DND-41 (cell line): ENCODE data around the gene LDLR.

Source experiments
- ATAC-seq: fragments of 200-7000 bp; cut with Tn5 transposase; 3 replicates; pipeline ENCODE4 v1.9.1; 2021; ENCODE audit warnings: low read depth; ENCODE audit not compliant: insufficient read depth
- DNase-seq: peaks from one replicate; pipeline ENCODE4 v3.0.0-alpha.2; 2020
- H2AFZ ChIP-seq: 2 replicates; pipeline ENCODE4 v1.6.0; 2012; ENCODE audit warnings: low read depth, low read length
- H3K27ac ChIP-seq: 2 replicates; pipeline ENCODE4 v1.5.1; 2012; ENCODE audit warnings: low read length, inconsistent platforms
- H3K27me3 ChIP-seq: fragments of 200-600 bp; sonication (generic); 2 replicates; pipeline ENCODE4 v1.6.0; 2012; ENCODE audit warnings: low read length, mild to moderate bottlenecking, inconsistent platforms; ENCODE audit not compliant: insufficient read depth, poor library complexity
- H3K36me3 ChIP-seq: 2 replicates; pipeline ENCODE4 v1.5.1; 2012; ENCODE audit warnings: low read length, inconsistent platforms; ENCODE audit not compliant: insufficient read depth
- H3K4me1 ChIP-seq: 2 replicates; pipeline ENCODE4 v1.5.1; 2012; ENCODE audit warnings: mild to moderate bottlenecking, low read length; ENCODE audit not compliant: insufficient read depth
- H3K4me2 ChIP-seq: 2 replicates; pipeline ENCODE4 v1.6.0; 2012; ENCODE audit warnings: mild to moderate bottlenecking, moderate library complexity, low read length, inconsistent platforms; ENCODE audit not compliant: insufficient read depth
- H3K4me3 ChIP-seq, 2 experiments: fragments of 200-600 bp in 1 of 2; shearing (Covaris generic) in 1 of 2; 2 replicates each; pipeline ENCODE4 v1.5.1; 2012 to 2016; ENCODE audit warnings: inconsistent platforms in 2 of 2, low read length in 2 of 2, mild to moderate bottlenecking in 2 of 2, low read depth in 1 of 2, moderate library complexity in 1 of 2
- H3K79me2 ChIP-seq: 2 replicates; pipeline ENCODE4 v1.6.0; 2012; ENCODE audit warnings: low read length, inconsistent platforms; ENCODE audit not compliant: insufficient read depth
- H3K9ac ChIP-seq: 2 replicates; pipeline ENCODE4 v1.6.0; 2012; ENCODE audit warnings: low read depth, mild to moderate bottlenecking, inconsistent platforms, low read length, moderate library complexity
- H3K9me3 ChIP-seq: 2 replicates; pipeline ENCODE4 v1.5.1; 2012; ENCODE audit warnings: low read length, moderate library complexity, mild to moderate bottlenecking, inconsistent platforms; ENCODE audit not compliant: insufficient read depth, severe bottlenecking
- H4K20me1 ChIP-seq: 2 replicates; pipeline ENCODE4 v1.6.0; 2012; ENCODE audit warnings: low read length; ENCODE audit not compliant: insufficient read depth
- CTCF ChIP-seq: IDR thresholded peaks from 2 replicates; pipeline ENCODE4 v1.5.1; 2012; ENCODE audit warnings: borderline replicate concordance, low read length, moderate library complexity, mild to moderate bottlenecking; ENCODE audit not compliant: poor library complexity, severe bottlenecking; ENCODE audit errors: extremely low read depth
- EZH2 ChIP-seq: IDR thresholded peaks from 3 replicates; pipeline ENCODE4 v1.6.1; 2012; ENCODE audit warnings: borderline replicate concordance, low read depth, mild to moderate bottlenecking, moderate library complexity, low read length, inconsistent platforms; ENCODE audit not compliant: severe bottlenecking

Gene LDLR

GRCh38 chr19:11047866-11048265, 41.4 kb upstream of the LDLR start:
- Histone ChIP-seq H3K36me3 (peaks cover 80% of the 10 kb centered on the region), H3K27ac (no peak overlapping the region), H3K4me1 (no peaks in the 10 kb centered on the region), H3K79me2 (0 out of 2 replicates have a peak, but pooled peaks cover 3% of the 10 kb centered on the region), H4K20me1 (peaks cover 19% of the 10 kb centered on the region), H3K27me3 (no peaks in the 10 kb centered on the region), H2AFZ (no peak overlapping the region), H3K9me3 (no peaks in the 10 kb centered on the region), H3K9ac (no peak overlapping the region), H3K4me2 (no peak overlapping the region), H3K4me3 (no peak overlapping the region)
- TF ChIP-seq EZH2 (no peak), CTCF (no peak)
- ATAC-seq (no peak), DNase-seq (no peak)

GRCh38 chr19:11050323-11051114, 38.7 kb upstream of the LDLR start:
- peaks cover 83% of the 10 kb centered on the region for H3K36me3 ChIP-seq

GRCh38 chr19:11053817-11054195, 35.5 kb upstream of the LDLR start:
- no peaks in the 10 kb centered on the region for H3K4me1 ChIP-seq
- no peak for ATAC-seq
- no peak overlapping the region for H3K9ac ChIP-seq
- no peak overlapping the region for H3K27ac ChIP-seq
- no peak for DNase-seq
- no peak overlapping the region for H3K4me2 ChIP-seq
- peaks cover 86% of the 10 kb centered on the region for H3K36me3 ChIP-seq
- H2AFZ ChIP-seq, result no peak overlapping the region
- H3K79me2 ChIP-seq, result 0 out of 2 replicates have a peak, but pooled peaks cover 3% of the 10 kb centered on the region
- TF ChIP-seq CTCF, result no peak
- peaks cover 26% of the 10 kb centered on the region for H4K20me1 ChIP-seq
- no peak overlapping the region for H3K4me3 ChIP-seq
- H3K9me3 ChIP-seq, result no peaks in the 10 kb centered on the region
- H3K27me3 ChIP-seq, result no peaks in the 10 kb centered on the region

More at GRCh38 chr19:11050323-11051114, 38.7 kb upstream of the LDLR start:
- H3K9ac ChIP-seq, result no peak overlapping the region
- no peaks in the 10 kb centered on the region for H3K27me3 ChIP-seq
- no peak overlapping the region for H3K4me3 ChIP-seq
- H3K79me2 ChIP-seq, result 0 out of 2 replicates have a peak, but pooled peaks cover 3% of the 10 kb centered on the region
- H3K9me3 ChIP-seq, result no peaks in the 10 kb centered on the region
- DNase-seq (no peak), ATAC-seq (no peak)
- H3K27ac ChIP-seq, result no peak overlapping the region
- H3K4me2 ChIP-seq, result no peak overlapping the region
- H4K20me1 ChIP-seq, result peaks cover 24% of the 10 kb centered on the region
- no peak overlapping the region for H2AFZ ChIP-seq
- H3K4me1 ChIP-seq, result no peaks in the 10 kb centered on the region
- no peak for TF ChIP-seq CTCF
- no peak for TF ChIP-seq EZH2
